Measurements from ENCODE around the gene DISP2.

DISP2 gene

GRCh38 chr15:40377606-40378005 is 19.6 kb downstream of the DISP2 start (continued):
- no peak for TF ChIP-seq ZEB2 (tag by site-specific recombination; IDR thresholded peaks at IDR 0.05)
- no peak for TF ChIP-seq ZNF121 (tag by site-specific recombination; IDR thresholded peaks at IDR 0.05)
- no peak for TF ChIP-seq OVOL3 (tag by site-specific recombination; IDR thresholded peaks at IDR 0.05)
- no peak for TF ChIP-seq ZNF37A (tag by site-specific recombination; IDR thresholded peaks at IDR 0.05)
- no peak for TF ChIP-seq YY1 (tag by site-specific recombination; IDR thresholded peaks at IDR 0.05)
- TF ChIP-seq ZBTB11 (tag by site-specific recombination; conservative IDR thresholded peaks at IDR 0.05; ENCODE audit: low read depth) = no peak
- no peak for TF ChIP-seq ZNF416 (tag by site-specific recombination; IDR thresholded peaks at IDR 0.05)
- TF ChIP-seq ZBTB21 (tag by site-specific recombination; IDR thresholded peaks at IDR 0.05) = no peak
- no peak for TF ChIP-seq SP3 (tag by site-specific recombination; IDR thresholded peaks at IDR 0.05)
- TF ChIP-seq ZBTB44 (tag by site-specific recombination; IDR thresholded peaks at IDR 0.05) = no peak

GRCh38 chr15:40379374-40379773 is 21.4 kb downstream of the DISP2 start:
- POLR2A ChIA-PET = interaction anchor here (0.7 kb wide), 1 partner anchor 39 kb away, joined by 4 read pairs; no protein-coding TSS in a partner anchor
- Histone ChIP-seq H3K4me3 (ENCODE audit: low read depth, low read length) (no peak overlapping the region), H3K36me3 (ENCODE audit: control insufficient read depth in 2 of 2, insufficient read depth in 1 of 2, low read length in 2 of 2) (peaks cover 0 to 2% of the 10 kb centered on the region in 2 experiments; a peak in 1 of 3 replicates), H3K4me1 (ENCODE audit: control insufficient read depth, insufficient read depth, low read length) (no peaks in the 10 kb centered on the region), H3K27ac (ENCODE audit: extremely low read depth, low read depth, low read length) (no peak overlapping the region), H3K9me3 (ENCODE audit: control insufficient read depth, insufficient read depth, low read depth, low read length) (no peaks in the 10 kb centered on the region)
- CTCF ChIA-PET = interaction anchor here (0.8 to 1.1 kb wide), 2 partner anchors 11 to 23 kb away, joined by 3 to 5 read pairs; no protein-coding TSS in a partner anchor
- TF ChIP-seq ZIC2 (tag by site-specific recombination; IDR thresholded peaks at IDR 0.05) (no peak), ZNF26 (tag by site-specific recombination; IDR thresholded peaks at IDR 0.05) (no peak), ZNF155 (tag by site-specific recombination; IDR thresholded peaks at IDR 0.05) (no peak), ZBTB48 (tag by site-specific recombination; IDR thresholded peaks at IDR 0.05) (no peak), ZNF530 (tag by site-specific recombination; IDR thresholded peaks at IDR 0.05; ENCODE audit: low read depth) (no peak), ZNF677 (tag by site-specific recombination; IDR thresholded peaks at IDR 0.05) (no peak), ZSCAN30 (tag by site-specific recombination; IDR thresholded peaks at IDR 0.05) (no peak), ZNF791 (tag by site-specific recombination; IDR thresholded peaks at IDR 0.05) (no peak), ZNF114 (tag by site-specific recombination; IDR thresholded peaks at IDR 0.05) (no peak), ZNF518A (tag by site-specific recombination; conservative IDR thresholded peaks at IDR 0.05; ENCODE audit: low read depth) (no peak), SCRT1 (tag by site-specific recombination; IDR thresholded peaks at IDR 0.05; ENCODE audit: borderline replicate concordance) (no peak), ZNF544 (tag by site-specific recombination; IDR thresholded peaks at IDR 0.05) (no peak), ZNF274 (IDR thresholded peaks at IDR 0.05; ENCODE audit: low read length) (no peak), ZNF274 (tag by site-specific recombination; IDR thresholded peaks at IDR 0.05; ENCODE audit: borderline replicate concordance) (no peak), ZNF16 (tag by site-specific recombination; IDR thresholded peaks at IDR 0.05; ENCODE audit: low read depth) (no peak), KLF17 (tag by site-specific recombination; IDR thresholded peaks at IDR 0.05) (no peak), ZNF404 (tag by site-specific recombination; IDR thresholded peaks at IDR 0.05) (no peak)

Measured in HEK293 (cell line).